ENCODE results near the gene TOM1L2.

TOM1L2 gene

DNA sequence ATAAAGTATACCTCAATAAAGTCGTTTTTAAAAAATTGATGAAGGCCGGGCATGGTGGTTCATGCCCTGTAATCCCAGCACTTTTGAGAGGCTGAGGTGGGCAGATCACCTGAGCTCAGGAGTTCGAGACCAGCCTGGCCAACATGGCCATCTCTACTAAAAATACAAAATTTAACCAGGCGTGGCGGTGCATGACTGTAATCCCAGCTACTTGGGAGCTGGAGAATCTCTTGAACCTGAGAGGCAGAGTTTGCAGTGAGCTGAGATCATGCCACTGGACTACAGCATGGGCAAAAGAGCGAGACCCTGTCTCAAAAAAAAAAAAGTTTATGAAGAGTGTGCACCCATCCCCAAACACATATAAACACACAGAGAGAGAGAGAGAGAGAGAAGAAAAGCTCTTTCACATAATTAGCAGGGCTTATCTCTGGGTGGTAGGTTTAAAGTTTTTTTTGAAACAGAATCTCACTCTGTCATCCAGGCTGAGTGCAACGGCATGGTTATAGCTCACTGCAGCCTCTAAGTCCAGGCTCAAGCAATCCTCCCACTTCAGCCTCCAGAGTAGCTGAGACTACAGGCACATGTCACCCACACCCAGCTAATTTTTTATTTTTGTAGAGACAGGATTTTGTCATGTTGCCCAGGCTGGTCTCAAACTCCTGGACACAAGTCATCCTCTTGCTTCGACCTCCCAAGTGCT lies 138.4 kb downstream of the TOM1L2 start:
- no peak for DNase-seq (ENCODE audit: low read depth)

DNA sequence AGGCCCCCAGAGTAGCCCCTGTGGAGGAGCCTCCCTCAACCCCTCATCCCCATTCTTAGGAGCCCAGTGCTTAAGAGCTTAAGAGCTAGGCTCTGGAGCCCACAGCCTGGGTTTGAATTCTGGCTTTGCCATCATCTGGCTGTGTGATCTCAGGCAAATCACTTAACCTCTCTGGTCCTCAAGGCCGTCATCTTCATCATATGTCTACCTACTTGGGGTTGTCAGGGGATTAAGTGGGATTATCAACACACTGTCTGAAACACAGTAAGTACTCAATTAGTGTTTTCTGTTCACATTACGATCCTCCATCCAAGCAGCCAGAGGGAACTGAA lies 140.2 kb downstream of the TOM1L2 start:
- DNase-seq (ENCODE audit: low read depth) = no peak

DNA sequence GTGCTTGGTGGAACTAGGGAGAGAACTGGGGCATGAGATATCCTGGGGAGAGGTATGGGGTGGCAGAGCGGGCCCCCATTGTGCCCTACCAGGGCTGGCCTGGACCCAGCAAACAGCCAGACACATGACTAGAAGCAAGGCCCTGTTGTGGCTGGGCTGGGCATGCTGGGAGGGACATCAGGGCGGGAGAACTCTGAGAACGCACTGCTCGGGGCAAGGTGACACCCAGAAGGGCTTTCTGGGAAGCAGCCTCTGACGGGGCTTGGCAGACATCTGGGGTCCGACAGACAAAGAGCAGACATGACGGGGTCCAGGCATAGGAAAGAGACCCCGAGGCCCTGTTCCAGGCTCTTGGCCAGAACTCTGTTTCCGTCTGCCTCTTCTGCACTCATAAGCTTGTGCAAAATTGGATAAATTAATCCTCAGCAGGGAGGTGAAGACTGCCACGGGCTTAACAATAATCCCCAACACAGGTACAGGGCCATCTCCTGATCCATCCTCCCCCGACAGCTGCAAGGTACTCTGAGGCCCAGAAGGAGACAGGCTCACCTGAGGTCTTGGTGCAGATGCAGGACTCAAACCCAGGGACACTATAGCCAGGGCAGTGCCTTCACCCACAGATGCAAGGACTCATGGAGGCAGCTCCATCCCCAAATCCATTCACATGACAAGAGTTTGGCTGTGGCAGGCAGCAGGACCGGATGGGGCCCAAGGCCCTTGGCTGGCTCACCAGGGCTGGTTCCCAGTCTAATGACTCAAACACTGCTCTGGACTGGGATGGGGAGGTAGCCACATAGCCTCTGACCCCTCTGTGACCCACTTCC lies 140.8 kb downstream of the TOM1L2 start:
- DNase-seq (ENCODE audit: low read depth) = no peak

DNA sequence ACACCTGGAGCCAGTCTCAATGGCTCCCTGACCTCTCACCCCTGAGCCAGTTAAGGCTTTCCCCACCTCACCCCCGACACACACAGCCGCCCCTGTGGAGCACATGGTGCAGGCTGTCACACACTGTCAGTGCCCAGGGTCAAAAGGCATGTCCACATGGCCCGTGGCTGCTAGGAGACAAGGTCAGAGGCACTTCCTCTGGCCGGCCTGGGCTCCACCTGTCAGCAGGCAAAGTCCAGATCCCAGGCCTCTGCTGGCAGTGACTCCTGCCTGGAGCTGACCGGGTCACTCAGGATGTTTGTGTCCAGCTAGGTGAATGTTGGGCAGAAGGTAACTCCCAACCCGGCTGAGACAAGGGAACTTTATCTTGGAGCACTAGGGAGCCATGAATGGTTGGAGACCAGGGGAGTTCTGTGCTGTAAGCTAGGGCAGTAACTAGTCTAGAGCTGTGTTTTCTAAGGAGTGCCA lies 141.4 kb downstream of the TOM1L2 start:
- no peak for DNase-seq (ENCODE audit: low read depth)

DNA sequence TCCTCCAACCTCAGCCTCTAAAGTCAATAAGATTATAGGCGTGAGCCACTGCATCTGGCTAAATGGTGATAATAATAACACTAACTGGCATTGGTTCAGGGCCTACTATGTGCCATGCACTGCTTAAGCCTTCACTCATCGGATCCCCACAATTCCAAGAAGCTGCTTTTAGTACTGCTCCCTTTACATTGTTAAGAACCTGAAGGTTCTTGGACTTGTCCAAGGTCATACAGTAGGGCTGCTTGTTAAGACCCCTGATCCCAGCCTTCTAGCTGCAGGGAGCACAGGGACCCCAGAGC lies 142.0 kb downstream of the TOM1L2 start:
- no peak for DNase-seq (ENCODE audit: low read depth)

DNA sequence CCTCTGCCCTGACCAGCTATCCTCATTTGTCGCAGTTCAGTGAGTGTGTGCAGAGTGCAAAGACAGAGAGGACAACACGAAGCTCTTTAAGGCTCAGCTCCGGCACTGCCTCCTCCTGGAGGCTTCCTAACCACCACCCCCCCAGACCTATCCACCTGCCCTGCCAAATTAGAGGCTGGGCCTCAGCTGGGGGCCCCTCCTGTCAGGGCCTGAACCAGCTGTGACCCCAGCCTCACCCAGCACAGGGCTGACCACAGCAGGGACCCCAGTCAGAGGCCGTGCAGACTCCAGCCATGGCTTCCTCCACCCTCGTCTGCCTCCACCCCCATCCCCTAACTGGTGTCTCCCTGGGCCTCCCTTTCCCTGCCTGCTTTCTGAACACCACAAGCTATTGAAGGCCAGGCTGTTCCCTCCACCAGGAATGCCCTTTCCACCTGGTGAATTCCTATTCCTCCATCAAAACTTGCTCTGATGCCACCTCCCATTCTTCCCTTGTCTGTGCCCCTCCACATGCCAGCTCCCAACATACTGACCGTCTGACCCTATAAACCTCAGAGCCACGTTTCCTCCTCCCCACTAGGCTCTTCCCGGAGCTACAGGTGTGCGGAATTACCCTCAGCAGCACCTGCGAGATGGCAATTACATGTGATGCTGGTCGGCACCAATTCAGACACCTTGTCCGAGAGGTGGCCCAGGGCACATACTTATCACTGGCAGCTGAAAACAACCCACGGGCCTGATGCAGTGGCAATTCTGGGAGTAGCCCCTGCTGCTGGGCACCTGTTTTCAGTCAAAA lies 144.2 kb downstream of the TOM1L2 start:
- no peak for DNase-seq (ENCODE audit: low read depth)

DNA sequence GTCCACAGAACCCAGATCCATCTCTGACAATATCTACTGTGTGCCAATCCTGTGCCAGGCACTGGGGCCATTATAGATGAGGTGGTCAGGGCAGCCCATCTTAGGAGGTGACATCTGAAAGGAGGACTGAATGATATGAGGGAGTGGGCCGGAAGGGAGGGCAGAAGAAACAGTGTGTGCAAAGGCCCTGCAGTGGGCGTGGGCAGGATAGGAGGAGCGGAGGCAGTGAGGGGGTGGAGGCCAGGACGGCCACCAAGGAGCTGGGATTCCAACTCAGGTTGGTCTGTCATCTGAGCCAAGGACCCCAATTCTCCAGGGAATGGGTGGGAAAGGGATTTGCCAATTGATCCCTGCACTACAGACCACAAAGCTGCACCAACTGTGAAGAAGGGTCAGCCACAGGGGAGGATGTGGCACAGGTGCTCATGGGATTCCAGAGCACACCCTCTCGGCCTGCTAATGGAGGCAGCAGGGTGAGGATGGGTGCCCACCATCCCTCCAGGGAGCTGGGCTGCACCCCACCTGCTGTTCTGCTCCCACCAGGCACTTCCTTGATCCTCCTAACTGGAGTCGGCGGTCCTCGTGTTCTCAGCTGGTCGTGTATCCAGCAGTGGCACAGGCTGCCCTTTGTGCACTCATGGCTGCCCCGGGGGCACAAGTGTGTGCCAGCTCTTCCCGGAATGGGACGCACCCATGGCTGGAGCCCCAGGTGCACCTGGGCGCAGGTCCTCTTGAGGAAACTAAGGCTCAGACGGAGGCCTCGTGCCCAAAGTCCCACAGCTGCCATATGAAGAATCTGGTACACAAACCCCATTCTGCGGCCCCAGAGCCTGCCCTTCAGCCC lies 145.0 kb downstream of the TOM1L2 start:
- DNase-seq (ENCODE audit: low read depth) = no peak

DNA sequence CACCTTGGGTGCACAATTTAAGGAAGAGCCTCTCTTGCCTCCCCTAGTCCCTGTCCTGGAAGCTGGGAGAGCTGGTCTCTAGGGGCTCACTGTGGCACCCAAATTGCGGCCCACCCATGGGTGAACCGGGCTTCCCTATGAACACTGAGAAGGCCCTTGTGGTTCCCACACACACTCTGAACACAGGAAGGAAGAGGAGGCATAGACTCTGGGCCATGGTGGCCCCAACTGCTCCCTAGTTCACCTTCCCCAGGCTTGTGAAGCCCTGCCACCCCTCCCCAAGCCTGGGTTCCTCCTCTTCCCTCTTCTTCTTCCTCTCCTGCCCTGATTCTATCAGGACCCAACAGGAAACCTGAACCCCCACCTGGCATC lies 145.9 kb downstream of the TOM1L2 start:
- no peak for DNase-seq (ENCODE audit: low read depth)

DNA sequence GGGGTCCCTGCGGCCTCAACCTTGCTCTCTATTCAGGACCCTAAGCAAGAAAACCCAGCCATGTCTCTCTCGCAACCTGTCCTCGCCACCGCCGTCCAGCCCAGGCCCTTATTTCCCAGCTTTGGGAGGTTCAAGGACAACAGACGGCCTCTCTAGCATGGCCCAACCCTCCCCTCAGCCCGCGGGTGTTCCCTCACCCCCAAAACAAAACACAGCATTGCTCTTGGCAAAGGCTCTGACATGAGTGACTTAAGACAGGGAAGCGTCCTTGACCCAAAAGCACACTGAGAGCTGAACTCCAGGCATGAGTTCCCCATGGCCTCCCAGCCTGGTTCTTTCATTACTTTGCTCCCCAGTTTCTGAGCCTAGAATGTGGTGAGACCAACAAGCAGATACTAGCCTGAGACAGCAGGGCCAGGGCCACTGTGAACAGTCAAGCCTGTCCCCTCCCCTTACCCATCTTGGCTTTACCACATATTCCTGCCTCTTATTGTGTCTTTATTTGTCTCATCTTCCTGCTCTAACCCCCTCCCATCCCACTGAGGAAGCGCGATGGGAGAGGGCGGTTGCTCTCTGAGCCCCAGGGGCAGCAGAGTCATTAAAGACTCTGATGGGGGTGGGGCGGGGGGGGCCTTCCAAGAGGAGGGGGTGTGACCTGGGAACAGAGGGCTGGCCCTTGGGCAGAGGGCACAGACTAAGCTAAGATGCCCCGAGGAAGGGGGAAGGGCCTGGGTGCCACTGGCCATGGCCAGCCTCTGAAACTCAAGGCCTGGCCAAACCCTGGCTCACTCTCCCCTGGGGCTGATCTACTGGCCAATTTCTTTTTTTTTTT lies 147.2 kb downstream of the TOM1L2 start:
- no peak for DNase-seq (ENCODE audit: low read depth)

DNA sequence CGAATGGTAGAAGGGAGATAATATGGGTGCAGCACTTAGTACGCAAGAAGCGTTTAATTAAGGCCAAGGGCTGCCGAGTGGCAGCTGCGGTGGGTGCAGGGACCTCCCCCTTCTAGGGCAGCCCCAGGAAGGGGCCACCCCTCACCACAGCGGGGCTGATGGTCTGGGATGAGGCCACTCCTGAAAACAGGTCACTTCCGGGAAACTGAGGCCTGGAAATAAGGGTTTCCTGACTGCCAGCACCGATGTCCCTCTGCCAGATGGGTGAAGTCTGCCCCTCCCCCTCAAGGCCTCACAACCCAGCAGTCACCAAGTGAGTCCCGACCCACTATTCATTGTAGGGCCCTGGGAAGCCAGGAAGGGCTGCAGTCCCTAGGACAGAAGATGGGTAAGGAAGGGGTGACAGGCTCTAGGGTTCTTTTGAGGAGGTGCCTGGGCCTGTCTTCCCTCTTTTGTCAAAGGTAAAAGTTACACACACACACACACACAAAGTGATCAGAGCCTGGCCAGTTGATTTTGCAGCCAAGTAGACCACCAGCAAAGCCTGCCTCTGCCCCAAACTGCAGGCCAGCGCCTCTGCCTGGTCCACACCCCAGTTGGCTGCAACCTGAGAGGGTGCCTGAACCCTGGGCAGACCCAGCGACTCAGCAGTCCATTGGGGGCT lies 147.9 kb downstream of the TOM1L2 start:
- no peak for DNase-seq (ENCODE audit: low read depth)

DNA sequence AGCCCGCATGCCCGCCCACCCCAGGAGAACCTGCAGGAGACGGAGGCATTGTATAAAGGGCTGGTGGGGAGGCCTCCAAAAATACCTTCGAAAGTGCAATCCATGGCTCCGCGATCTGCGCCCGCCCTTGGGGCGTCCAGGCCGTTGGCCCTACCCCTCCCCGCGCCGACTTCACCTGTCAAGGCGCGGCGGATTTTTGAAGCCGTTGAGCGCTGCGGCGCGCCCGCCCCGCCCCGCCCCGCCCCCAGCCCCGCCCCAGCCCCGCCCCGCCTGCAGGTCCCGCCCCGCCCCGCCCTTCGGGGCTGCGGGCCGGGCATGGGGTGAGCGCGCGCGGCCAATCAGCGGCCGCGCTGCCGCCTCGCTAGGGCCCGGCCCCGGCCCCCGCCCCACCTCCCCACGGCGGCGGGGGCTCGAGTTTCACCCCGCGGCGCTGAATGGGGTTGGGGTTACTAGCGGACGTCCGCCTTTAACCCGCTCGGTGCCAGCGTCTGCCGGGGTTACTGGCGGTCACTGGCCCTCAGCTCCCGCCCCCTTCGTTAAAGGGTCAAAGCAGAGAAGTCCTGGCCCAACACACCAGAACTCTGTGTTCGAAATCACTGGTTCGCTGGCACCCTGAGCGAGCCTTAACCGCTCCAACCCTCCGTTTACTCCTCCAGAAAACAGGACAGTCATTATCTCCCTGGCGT lies 148.6 kb downstream of the TOM1L2 start:
- DNase-seq (ENCODE audit: low read depth) = no peak

DNA sequence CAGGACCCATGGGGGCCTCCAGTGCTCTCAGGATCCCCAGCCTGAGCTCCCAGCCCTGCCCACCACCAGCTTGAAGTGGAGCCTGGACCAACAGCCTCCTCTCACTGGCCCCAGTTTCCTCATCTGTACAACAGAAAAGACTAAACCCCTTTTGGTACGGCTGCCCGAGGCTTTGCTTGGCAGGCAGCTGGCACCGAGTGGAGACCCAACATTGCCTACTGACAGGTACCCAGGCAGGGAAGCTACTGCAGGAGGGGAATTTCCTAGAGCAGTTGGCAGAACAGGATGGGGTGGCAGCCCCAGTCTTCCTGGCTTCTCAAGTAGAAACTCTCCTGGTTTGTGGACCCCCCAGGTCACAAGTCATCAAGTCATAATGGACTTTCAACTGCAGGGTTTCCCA lies 149.6 kb downstream of the TOM1L2 start:
- DNase-seq (ENCODE audit: low read depth) = no peak

DNA sequence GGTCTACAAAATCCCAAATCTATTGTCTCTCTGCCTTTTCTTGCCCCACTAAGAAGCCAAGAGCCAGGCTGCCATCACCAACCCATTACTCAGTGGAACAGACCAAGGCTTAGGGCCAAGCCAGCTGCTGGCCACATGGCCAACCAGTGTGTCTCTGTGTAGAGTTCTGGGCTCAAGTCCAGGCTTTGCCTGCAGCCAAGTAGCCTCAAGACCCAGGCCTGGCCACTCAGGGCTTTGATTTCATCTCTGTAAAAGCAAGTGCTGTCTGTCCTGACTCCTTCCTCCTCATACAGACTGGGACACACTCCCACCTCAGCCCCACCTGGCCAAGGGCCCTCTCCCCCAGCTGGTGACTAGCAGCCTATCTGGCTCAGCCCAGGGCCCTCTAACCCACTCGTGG lies 150.0 kb downstream of the TOM1L2 start:
- DNase-seq (ENCODE audit: low read depth) = no peak

DNA sequence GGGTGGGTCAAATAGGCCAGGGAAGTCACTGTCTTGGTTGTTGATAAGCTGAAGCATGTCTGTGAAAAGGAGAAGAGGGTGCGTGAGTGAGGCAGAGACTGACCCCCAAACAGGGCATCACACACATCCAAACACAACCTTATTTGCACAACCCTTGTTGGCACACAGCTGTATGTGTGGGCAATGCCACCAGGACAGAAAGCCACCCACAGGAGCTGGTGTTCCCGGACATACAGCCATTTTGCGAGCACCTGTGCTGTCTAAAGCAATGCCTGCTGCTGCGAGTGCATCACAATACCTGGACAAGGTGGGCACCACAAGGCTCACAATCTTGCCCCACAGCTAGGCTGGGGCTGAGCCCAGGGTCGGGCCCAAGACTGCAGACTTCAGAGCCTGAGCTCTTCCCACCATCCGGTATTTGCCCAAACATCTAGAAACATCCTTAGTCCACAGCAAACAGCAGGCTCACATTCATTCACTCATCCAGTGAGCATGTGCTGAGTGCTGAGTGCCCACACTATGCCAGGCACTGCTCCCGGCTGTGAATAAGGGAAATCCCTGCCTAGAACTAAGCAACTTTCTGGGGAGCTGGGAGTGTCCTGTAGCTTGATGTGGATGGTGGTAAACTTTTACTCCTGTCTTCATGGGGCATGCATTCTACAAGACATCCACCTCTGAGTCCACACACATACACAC lies 151.6 kb downstream of the TOM1L2 start:
- DNase-seq (ENCODE audit: low read depth) = no peak

DNA sequence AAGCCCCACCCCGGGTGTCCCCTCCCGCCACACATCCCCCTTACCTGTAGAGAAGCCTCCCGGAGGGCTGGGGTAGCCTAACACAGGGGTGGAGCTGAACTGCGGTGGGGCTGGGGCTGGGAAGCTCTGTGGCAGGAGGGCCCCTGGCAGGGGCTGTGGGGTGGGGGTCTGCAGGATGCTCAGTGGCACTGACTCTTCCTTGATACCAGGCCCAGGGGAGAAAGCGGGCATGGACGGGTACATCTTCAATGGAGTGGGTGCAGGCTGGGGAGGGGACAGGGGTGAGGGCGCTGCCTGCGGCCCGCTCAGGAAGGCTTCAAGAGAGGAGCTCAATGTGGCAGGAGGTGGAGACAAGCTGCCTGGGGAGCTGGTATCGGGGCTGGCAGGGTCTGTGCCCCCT lies 152.2 kb downstream of the TOM1L2 start:
- DNase-seq (ENCODE audit: low read depth) = no peak

DNA sequence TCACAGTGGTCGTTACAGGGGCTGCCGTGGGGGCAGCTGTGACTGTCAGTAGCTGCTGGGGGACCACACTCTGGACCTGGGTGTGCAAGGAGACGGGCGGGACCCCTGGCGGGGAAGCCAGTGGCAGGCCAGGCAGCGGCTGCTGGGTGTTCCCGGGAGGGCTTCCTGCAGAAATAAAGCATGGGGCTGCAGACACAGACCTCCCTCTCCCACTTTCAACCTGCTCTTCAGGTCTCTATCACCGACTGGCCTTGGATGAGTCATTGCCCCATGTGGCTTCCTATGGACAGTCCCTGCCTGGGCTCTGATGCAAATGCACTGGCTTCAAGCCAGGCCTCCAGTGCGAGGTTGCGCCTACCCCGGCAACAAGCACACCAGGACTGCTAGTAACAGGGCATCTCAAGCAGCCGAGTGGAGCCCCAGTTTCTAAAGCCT lies 152.6 kb downstream of the TOM1L2 start:
- DNase-seq (ENCODE audit: low read depth) = no peak

DNA sequence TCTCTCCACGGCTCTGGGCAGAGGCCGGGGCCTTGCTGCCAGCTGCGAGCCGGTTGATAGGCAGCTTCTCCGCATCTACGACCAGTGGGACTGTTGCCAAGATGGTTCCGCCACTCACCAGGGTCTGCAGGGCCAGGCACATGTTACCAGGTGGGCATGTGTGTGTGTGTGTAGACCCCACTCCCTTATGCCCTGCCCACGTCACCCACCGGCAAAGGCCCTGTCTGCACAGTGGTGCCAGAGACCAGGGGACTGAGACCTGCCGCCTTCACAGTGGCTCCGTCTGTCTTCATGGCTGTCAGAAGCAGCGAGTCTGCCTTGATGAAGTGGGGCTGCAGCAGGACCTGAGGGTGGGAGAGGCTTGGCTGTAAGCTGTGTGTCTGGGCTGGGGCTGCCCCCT lies 153.1 kb downstream of the TOM1L2 start:
- DNase-seq (ENCODE audit: low read depth) = no peak

DNA sequence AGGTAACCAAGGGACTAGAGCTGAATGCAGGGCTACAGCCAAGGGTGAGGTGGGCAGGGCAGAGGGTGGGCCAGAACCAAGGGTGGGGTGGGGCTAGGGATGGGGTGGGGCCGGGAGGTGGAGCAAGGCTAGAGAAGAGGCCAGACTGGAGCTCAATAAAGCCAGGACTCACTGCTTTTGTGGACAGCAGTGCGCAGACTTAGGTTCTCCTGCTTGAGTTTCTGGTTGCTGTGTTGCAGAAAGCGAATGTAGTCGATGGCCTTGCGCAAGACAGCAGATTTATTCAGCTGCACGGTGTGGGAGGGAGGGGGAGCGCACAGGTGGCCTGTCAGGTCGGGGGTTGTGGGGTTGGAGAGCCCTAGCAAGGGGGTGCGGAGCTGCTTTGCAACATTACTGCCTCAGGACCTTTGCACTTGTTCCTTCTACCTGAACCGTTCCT lies 154.1 kb downstream of the TOM1L2 start:
- DNase-seq (ENCODE audit: low read depth) = no peak

DNA sequence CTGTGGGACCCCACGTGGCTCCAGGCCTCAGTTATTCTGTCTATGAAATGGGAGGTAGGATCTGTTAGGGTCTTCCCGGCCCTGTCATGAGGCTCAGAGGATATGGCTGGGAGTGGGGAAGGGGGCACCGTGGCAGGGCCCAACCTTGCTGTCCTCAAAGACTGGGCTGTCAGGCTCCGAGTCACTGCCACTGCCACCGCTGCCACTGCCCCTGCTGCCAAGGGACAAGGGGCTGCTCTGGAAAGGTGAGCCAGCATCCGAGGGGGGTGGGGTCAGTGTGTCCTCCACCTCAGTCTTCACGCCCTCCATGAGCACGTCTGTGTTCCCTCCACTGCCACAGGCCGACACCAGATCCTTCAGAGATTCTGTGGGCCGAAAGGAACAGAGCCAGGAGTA lies 154.7 kb downstream of the TOM1L2 start:
- no peak for DNase-seq (ENCODE audit: low read depth)

Measured in CMK (cell line).